ENCODE measurements around the gene IGFBP5. TPM values are rescaled to one million over a fixed set of nuclear protein-coding genes. Genes with fewer than 3 reads are reported as not detected.

IGFBP5 gene
- total and polyA plus RNA-seq, 2 of the 8 experiments (the other 6 are each of a cell fraction or from before 2014, with no cell fraction given), result 2.2 to 2.5 TPM

GRCh38 chr2:216724190-216724589 is 28.8 kb upstream of the IGFBP5 start:
- no peaks in the 10 kb centered on the region for H3K36me3 ChIP-seq (ENCODE audit: control insufficient read depth in 2 of 4, insufficient read depth in 4 of 4, low read length in 3 of 4)
- H3K9ac ChIP-seq (replicated peaks in 1 of 4; ENCODE audit: extremely low read depth in 1 of 4, low read depth in 3 of 4, low read length in 3 of 4), result no peak overlapping the region
- no peak overlapping the region for H2BK12ac ChIP-seq (ENCODE audit: low read depth, low read length)
- H3K4ac ChIP-seq (replicated peaks; ENCODE audit: insufficient read length, low read depth, low read length), result no peak overlapping the region
- no peaks in the 10 kb centered on the region for H3K27me3 ChIP-seq (replicated peaks in 1 of 4; ENCODE audit: control insufficient read depth in 3 of 4, extremely low read depth in 1 of 4, insufficient read depth in 3 of 4, low read length in 3 of 4)
- ChIA-PET POLR2A (ENCODE audit: partially characterized antibody) (no interaction called here), CTCF (ENCODE audit: partially characterized antibody) (interaction anchor here (0.9 to 1.2 kb wide), 4 partner anchors 9 to 56 kb away, joined by 3 to 4 read pairs (median 3); no protein-coding TSS in a partner anchor)
- H3K27ac ChIP-seq (ENCODE audit: low read depth, low read length), result no peak overlapping the region
- H2AFZ ChIP-seq (ENCODE audit: low read length), result no peak overlapping the region
- no peak overlapping the region for H2AK5ac ChIP-seq (ENCODE audit: low read depth, low read length)
- H3K9me3 ChIP-seq (ENCODE audit: insufficient read depth in 2 of 2, low read depth in 1 of 2, low read length in 1 of 2), result no peaks in the 10 kb centered on the region
- H2BK120ac ChIP-seq (replicated peaks; ENCODE audit: low read depth, low read length), result no peak overlapping the region
- H3K79me1 ChIP-seq (ENCODE audit: low read depth, low read length), result no peaks in the 10 kb centered on the region
- no peak overlapping the region for H3K14ac ChIP-seq (ENCODE audit: insufficient read length)
- no peaks in the 10 kb centered on the region for H3K23me2 ChIP-seq (ENCODE audit: low read depth, low read length)
- H2BK15ac ChIP-seq (ENCODE audit: low read length), result no peak overlapping the region
- DNase-seq (ENCODE audit: low read depth in 1 of 2, low spot score in 2 of 2) (no peak), FAIRE-seq (no peak)
- H3K4me3 ChIP-seq (ENCODE audit: extremely low read depth in 1 of 4, insufficient read depth in 2 of 4, low read depth in 3 of 4, low read length in 4 of 4), result no peak overlapping the region
- no peak overlapping the region for H3K18ac ChIP-seq (ENCODE audit: extremely low read depth, low read length)
- H4K20me1 ChIP-seq (replicated peaks in 1 of 2; ENCODE audit: control insufficient read depth in 1 of 2, insufficient read depth in 2 of 2, low read length in 2 of 2), result no peaks in the 10 kb centered on the region
- H3K56ac ChIP-seq (replicated peaks; ENCODE audit: insufficient read length, low read depth, low read length), result no peak overlapping the region
- H3K79me2 ChIP-seq (ENCODE audit: control insufficient read depth in 1 of 2, insufficient read depth in 2 of 2, low read length in 2 of 2), result no peaks in the 10 kb centered on the region
- H3K4me1 ChIP-seq (replicated peaks in 1 of 4; ENCODE audit: control insufficient read depth in 3 of 4, insufficient read depth in 4 of 4, low read length in 3 of 4), result no peaks in the 10 kb centered on the region
- H3K4me2 ChIP-seq (ENCODE audit: insufficient read depth in 1 of 2, low read depth in 2 of 2, low read length in 2 of 2), result no peak overlapping the region
- H4K91ac ChIP-seq (replicated peaks; ENCODE audit: insufficient read length, low read length), result no peak overlapping the region
- TF ChIP-seq YY1 (IDR thresholded peaks at IDR 0.05; ENCODE audit: low read depth, low read length) (no peak), ZNF274 (IDR thresholded peaks at IDR 0.05; ENCODE audit: borderline replicate concordance, extremely low read depth, low read length) (no peak)
- no peak overlapping the region for H4K8ac ChIP-seq (ENCODE audit: extremely low read depth, insufficient read depth, low read length)
- whole genome bisulfite sequencing, 2 experiments (ENCODE audit: extremely low coverage in 1 of 2, insufficient coverage in 1 of 2, insufficient read length in 1 of 2, insufficient replicate concordance in 2 of 2, low coverage in 1 of 2, low lambda C conversion rate in 2 of 2, missing lambda C conversion rate in 1 of 2), result 91% methylated on average over 5 of the region's 5 CpGs; no CpG with 5 or more reads in 1 of the 2 experiments
- no peak overlapping the region for H2BK20ac ChIP-seq (ENCODE audit: low read length)
- H2BK5ac ChIP-seq (ENCODE audit: low read depth, low read length), result no peak overlapping the region
- no peak overlapping the region for H4K5ac ChIP-seq (ENCODE audit: insufficient read length, low read depth, low read length)
- no peak overlapping the region for H3K23ac ChIP-seq (ENCODE audit: insufficient read length)

Data from H1 (cell line).